Memory B cell (primary cell): ENCODE data around the gene BRWD1.
A peak's percentile ranks its signal among the peaks of the same experiment; 100 is the strongest.

Source experiments
- ATAC-seq: fragments of 150-1000 bp; cut with Tn5 transposase; 2 replicates; pipeline ENCODE4 v1.10.0; 2021; ENCODE audit warnings: low read depth, mild to moderate bottlenecking, moderate library complexity
- DNase-seq, 2 donors: peaks; one replicate each; pipeline ENCODE4 v3.0.0; 2022; ENCODE audit warnings: low spot score in 2 of 2
- H3K27ac Mint-ChIP-seq: one replicate; pipeline ENCODE4 v1.8.0; 2022; ENCODE audit warnings: mild to moderate bottlenecking, moderate library complexity, mixed read lengths
- H3K27me3 Mint-ChIP-seq: one replicate; pipeline ENCODE4 v1.8.0; 2022; ENCODE audit warnings: mixed read lengths
- H3K36me3 Mint-ChIP-seq: one replicate; pipeline ENCODE4 v1.8.0; 2022; ENCODE audit warnings: mild to moderate bottlenecking, mixed read lengths
- H3K4me1 Mint-ChIP-seq: one replicate; pipeline ENCODE4 v1.8.0; 2022; ENCODE audit warnings: mixed read lengths
- H3K4me3 Mint-ChIP-seq: one replicate; pipeline ENCODE4 v1.8.0; 2022; ENCODE audit warnings: mild to moderate bottlenecking, moderate library complexity, mixed read lengths
- H3K9me3 Mint-ChIP-seq: one replicate; pipeline ENCODE4 v1.8.0; 2022; ENCODE audit warnings: mixed read lengths

Gene BRWD1

GRCh38 chr21:39187141-39187540 is 126.3 kb downstream of the BRWD1 start:
- peak overlapping the region; percentile 59 for H3K27ac Mint-ChIP-seq
- no peak for DNase-seq
- H3K4me3 Mint-ChIP-seq, result no peak overlapping the region
- peaks cover 23% of the 10 kb centered on the region for H3K4me1 Mint-ChIP-seq
- H3K9me3 Mint-ChIP-seq, result no peaks in the 10 kb centered on the region
- no peak for ATAC-seq
- no peaks in the 10 kb centered on the region for H3K27me3 Mint-ChIP-seq
- no peaks in the 10 kb centered on the region for H3K36me3 Mint-ChIP-seq

- peak overlapping the region; percentile 59 for H3K27ac Mint-ChIP-seq
- DNase-seq (no peak), ATAC-seq (no peak)
- no peaks in the 10 kb centered on the region for H3K27me3 Mint-ChIP-seq
- H3K36me3 Mint-ChIP-seq, result no peaks in the 10 kb centered on the region
- H3K9me3 Mint-ChIP-seq, result no peaks in the 10 kb centered on the region
- no peak overlapping the region for H3K4me3 Mint-ChIP-seq
- peaks cover 26% of the 10 kb centered on the region for H3K4me1 Mint-ChIP-seq
Observed at GRCh38 chr21:39186676-39187075, 126.8 kb downstream of the BRWD1 start.

- H3K9me3 Mint-ChIP-seq, result no peaks in the 10 kb centered on the region
- H3K4me1 Mint-ChIP-seq, result peaks cover 26% of the 10 kb centered on the region
- no peak overlapping the region for H3K27ac Mint-ChIP-seq
- H3K4me3 Mint-ChIP-seq, result no peak overlapping the region
- H3K36me3 Mint-ChIP-seq, result no peaks in the 10 kb centered on the region
- no peaks in the 10 kb centered on the region for H3K27me3 Mint-ChIP-seq
- no peak for ATAC-seq
- no peak for DNase-seq
Observed at GRCh38 chr21:39185157-39185556, 128.3 kb downstream of the BRWD1 start.

- ATAC-seq (no peak), DNase-seq (no peak)
- Mint-ChIP-seq H3K27ac (peak overlapping the region; percentile 91), H3K9me3 (no peaks in the 10 kb centered on the region), H3K36me3 (no peaks in the 10 kb centered on the region), H3K4me3 (peak overlapping the region; percentile 99), H3K4me1 (peaks cover 26% of the 10 kb centered on the region), H3K27me3 (no peaks in the 10 kb centered on the region)
Observed at GRCh38 chr21:39184050-39184980, 129.1 kb downstream of the BRWD1 start.

- Mint-ChIP-seq H3K4me3 (peak within 1 kb of the TSS; percentile 99), H3K9me3 (no peaks in the 10 kb centered on the region), H3K27ac (peak within 1 kb of the TSS; percentile 91), H3K27me3 (no peaks in the 10 kb centered on the region), H3K36me3 (no peaks in the 10 kb centered on the region), H3K4me1 (peaks cover 23% of the 10 kb centered on the region)
- ATAC-seq, result peak; percentile 92
- peak; percentile 96 to 97 for DNase-seq
Observed at GRCh38 chr21:39183272-39184049, 130.0 kb downstream of the BRWD1 start, which contains the start of gene PSMG1. TSS of gene PSMG1 (minus strand) at chr21:39183451. CDS start at chr21:39183385, 66 bp downstream.

GRCh38 chr21:39182484-39183271 is 130.8 kb downstream of the BRWD1 start:
- no peaks in the 10 kb centered on the region for H3K36me3 Mint-ChIP-seq
- peak overlapping the region; percentile 99 for H3K4me3 Mint-ChIP-seq
- DNase-seq, result peak in 1 of 2 donors; percentile 0
- peak; percentile 41 for ATAC-seq
- H3K27me3 Mint-ChIP-seq, result no peaks in the 10 kb centered on the region
- peak overlapping the region; percentile 91 for H3K27ac Mint-ChIP-seq
- no peaks in the 10 kb centered on the region for H3K9me3 Mint-ChIP-seq
- peaks cover 21% of the 10 kb centered on the region for H3K4me1 Mint-ChIP-seq

- DNase-seq (no peak), ATAC-seq (no peak)
- Mint-ChIP-seq H3K4me3 (peak overlapping the region; percentile 99), H3K27me3 (no peaks in the 10 kb centered on the region), H3K9me3 (no peaks in the 10 kb centered on the region), H3K36me3 (no peaks in the 10 kb centered on the region), H3K27ac (peak overlapping the region; percentile 91), H3K4me1 (peaks cover 20% of the 10 kb centered on the region)
Observed at GRCh38 chr21:39182016-39182415, 131.4 kb downstream of the BRWD1 start.

GRCh38 chr21:39181205-39181818 is 132.1 kb downstream of the BRWD1 start:
- ATAC-seq, result no peak
- Mint-ChIP-seq H3K4me1 (peaks cover 18% of the 10 kb centered on the region), H3K36me3 (no peaks in the 10 kb centered on the region), H3K9me3 (no peaks in the 10 kb centered on the region), H3K27me3 (no peaks in the 10 kb centered on the region), H3K27ac (no peak overlapping the region), H3K4me3 (no peak overlapping the region)
- no peak for DNase-seq

- ATAC-seq (no peak), DNase-seq (no peak)
- H3K36me3 Mint-ChIP-seq, result peaks cover 2% of the 10 kb centered on the region
- peaks cover 18% of the 10 kb centered on the region for H3K4me1 Mint-ChIP-seq
- H3K27ac Mint-ChIP-seq, result no peak overlapping the region
- H3K27me3 Mint-ChIP-seq, result no peaks in the 10 kb centered on the region
- H3K4me3 Mint-ChIP-seq, result no peak overlapping the region
- no peaks in the 10 kb centered on the region for H3K9me3 Mint-ChIP-seq
Observed at GRCh38 chr21:39180429-39181019, 132.9 kb downstream of the BRWD1 start.

GRCh38 chr21:39178421-39178820 is 135.0 kb downstream of the BRWD1 start:
- Mint-ChIP-seq H3K27me3 (no peaks in the 10 kb centered on the region), H3K9me3 (no peaks in the 10 kb centered on the region), H3K4me1 (peaks cover 10% of the 10 kb centered on the region), H3K36me3 (peaks cover 8% of the 10 kb centered on the region), H3K4me3 (no peak overlapping the region), H3K27ac (no peak overlapping the region)
- DNase-seq, result no peak
- ATAC-seq, result no peak

- Mint-ChIP-seq H3K27ac (no peak overlapping the region), H3K4me1 (no peaks in the 10 kb centered on the region), H3K4me3 (no peak overlapping the region), H3K9me3 (no peaks in the 10 kb centered on the region), H3K27me3 (no peaks in the 10 kb centered on the region), H3K36me3 (peaks cover 19% of the 10 kb centered on the region)
- DNase-seq (no peak), ATAC-seq (no peak)
Observed at GRCh38 chr21:39176271-39176709, 137.1 kb downstream of the BRWD1 start.

- Mint-ChIP-seq H3K9me3 (no peaks in the 10 kb centered on the region), H3K27ac (no peak overlapping the region), H3K36me3 (peaks cover 22% of the 10 kb centered on the region), H3K4me3 (no peak overlapping the region), H3K27me3 (no peaks in the 10 kb centered on the region), H3K4me1 (no peaks in the 10 kb centered on the region)
- ATAC-seq, result no peak
- no peak for DNase-seq
Observed at GRCh38 chr21:39175665-39176064, 137.8 kb downstream of the BRWD1 start.

GRCh38 chr21:39175154-39175553 is 138.3 kb downstream of the BRWD1 start:
- DNase-seq (no peak), ATAC-seq (no peak)
- H3K27me3 Mint-ChIP-seq, result no peaks in the 10 kb centered on the region
- H3K36me3 Mint-ChIP-seq, result peaks cover 22% of the 10 kb centered on the region
- no peak overlapping the region for H3K27ac Mint-ChIP-seq
- H3K4me1 Mint-ChIP-seq, result no peaks in the 10 kb centered on the region
- H3K4me3 Mint-ChIP-seq, result no peak overlapping the region
- H3K9me3 Mint-ChIP-seq, result no peaks in the 10 kb centered on the region
